Retinal pigment epithelial cell (primary cell): ENCODE results near the gene DNAJC22.
A peak's percentile ranks its signal among the peaks of the same experiment; 100 is the strongest.
"Not testable (repeated sequence)": the region's sequence is repeated elsewhere in the genome, so short reads cannot be mapped to it uniquely, and the experiment has no call there.

ENCODE experiments used
- DNase-seq: peaks from one replicate; pipeline ENCODE4 v3.0.0-alpha.2; 2010; ENCODE audit warnings: low read depth
- H3K4me3 ChIP-seq: 2 replicates; pipeline ENCODE4 v1.5.1; 2011; ENCODE audit warnings: mild to moderate bottlenecking, low read length, control low read depth, moderate library complexity
- TF ChIP-seq, protein P1 (sequence below): conservative IDR thresholded peaks from 2 replicates; pipeline ENCODE4 v1.5.1; 2011; ENCODE audit warnings: low read depth, low read length, control low read depth, inconsistent platforms

DNAJC22 gene

GRCh38 chr12:49369411-49370145, 22.9 kb downstream of the DNAJC22 start:
- DNase-seq: no peak

GRCh38 chr12:49370539-49370938, 23.9 kb downstream of the DNAJC22 start:
- no peak for DNase-seq
- TF ChIP-seq, protein P1, sequence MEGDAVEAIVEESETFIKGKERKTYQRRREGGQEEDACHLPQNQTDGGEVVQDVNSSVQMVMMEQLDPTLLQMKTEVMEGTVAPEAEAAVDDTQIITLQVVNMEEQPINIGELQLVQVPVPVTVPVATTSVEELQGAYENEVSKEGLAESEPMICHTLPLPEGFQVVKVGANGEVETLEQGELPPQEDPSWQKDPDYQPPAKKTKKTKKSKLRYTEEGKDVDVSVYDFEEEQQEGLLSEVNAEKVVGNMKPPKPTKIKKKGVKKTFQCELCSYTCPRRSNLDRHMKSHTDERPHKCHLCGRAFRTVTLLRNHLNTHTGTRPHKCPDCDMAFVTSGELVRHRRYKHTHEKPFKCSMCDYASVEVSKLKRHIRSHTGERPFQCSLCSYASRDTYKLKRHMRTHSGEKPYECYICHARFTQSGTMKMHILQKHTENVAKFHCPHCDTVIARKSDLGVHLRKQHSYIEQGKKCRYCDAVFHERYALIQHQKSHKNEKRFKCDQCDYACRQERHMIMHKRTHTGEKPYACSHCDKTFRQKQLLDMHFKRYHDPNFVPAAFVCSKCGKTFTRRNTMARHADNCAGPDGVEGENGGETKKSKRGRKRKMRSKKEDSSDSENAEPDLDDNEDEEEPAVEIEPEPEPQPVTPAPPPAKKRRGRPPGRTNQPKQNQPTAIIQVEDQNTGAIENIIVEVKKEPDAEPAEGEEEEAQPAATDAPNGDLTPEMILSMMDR: no peak
- H3K4me3 ChIP-seq: no peak overlapping the region

More at GRCh38 chr12:49369411-49370145, 22.9 kb downstream of the DNAJC22 start:
- peak overlapping the region; percentile 17 for H3K4me3 ChIP-seq
- TF ChIP-seq, protein P1: peak; percentile 39

DNA sequence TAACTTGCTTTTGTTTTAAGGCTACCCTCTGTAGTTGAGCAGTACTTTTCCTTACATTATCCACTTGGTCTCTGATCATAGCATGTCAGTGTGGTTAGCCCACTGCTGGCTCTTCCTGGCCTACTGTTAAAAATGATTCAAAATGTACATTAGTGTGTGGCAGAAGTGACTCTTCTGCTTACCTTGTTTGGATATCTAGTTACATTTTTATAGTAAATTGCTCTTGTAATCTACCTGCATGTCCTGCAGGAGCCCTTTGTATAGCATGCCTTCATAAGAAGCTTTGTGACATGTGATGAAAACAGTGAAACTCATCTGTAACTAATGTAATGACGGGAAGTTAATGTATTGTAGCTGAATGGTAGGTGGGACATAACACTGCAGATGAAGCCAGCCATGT, 28.7 kb downstream of the DNAJC22 start:
- no peak for DNase-seq
- TF ChIP-seq, protein P1: no peak
- H3K4me3 ChIP-seq: no peak overlapping the region

DNA sequence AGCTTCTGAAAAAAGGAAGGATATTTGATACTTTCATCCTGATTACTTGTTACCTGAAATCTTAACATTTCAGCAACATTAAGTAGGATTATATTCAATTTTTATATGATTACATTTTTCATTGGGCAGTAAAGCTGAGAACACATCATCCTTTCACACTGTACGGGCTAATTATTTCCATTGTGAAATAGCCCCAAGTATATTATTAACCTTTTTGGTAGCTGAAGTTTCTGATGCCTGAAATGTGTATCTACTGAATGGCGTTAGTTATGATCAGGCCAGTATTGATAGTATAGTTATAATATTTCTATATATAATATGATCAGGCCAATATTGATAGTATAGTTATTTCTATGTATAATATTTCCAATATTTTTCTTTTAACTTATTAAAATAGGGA, 30.7 kb downstream of the DNAJC22 start:
- no peak for DNase-seq
- TF ChIP-seq, protein P1: no peak
- H3K4me3 ChIP-seq: no peak overlapping the region

GRCh38 chr12:49380184-49380583, 33.5 kb downstream of the DNAJC22 start:
- not testable (repeated sequence) for H3K4me3 ChIP-seq, DNase-seq

- no peak overlapping the region for H3K4me3 ChIP-seq
- TF ChIP-seq, protein P1: peak; percentile 26
- DNase-seq: no peak
Observed at GRCh38 chr12:49388682-49389386, 42.1 kb downstream of the DNAJC22 start.

GRCh38 chr12:49389387-49389703, 42.7 kb downstream of the DNAJC22 start:
- no peak for DNase-seq
- TF ChIP-seq, protein P1: no peak
- H3K4me3 ChIP-seq: no peak overlapping the region
